Esophagus muscularis mucosa (tissue), 4 donors: Measurements from ENCODE around the gene SRPK3. TPM values are rescaled to one million over a fixed set of nuclear protein-coding genes. Genes with fewer than 3 reads are reported as not detected.
"Not testable (repeated sequence)": the region's sequence is repeated elsewhere in the genome, so short reads cannot be mapped to it uniquely, and the experiment has no call there.

Experiments used
- DNase-seq: peaks from one replicate; pipeline ENCODE4 v3.0.0-alpha.2; 2017; ENCODE audit errors: extremely low spot score
- H3K27ac ChIP-seq, 4 donors: fragments of 200-600 bp; sonication (generic); replicated peaks in 1 of 4; 1 replicate in 3 of 4; 2 replicates in 1 of 4; pipeline ENCODE4 v1.5.1; 2016 to 2019; ENCODE audit warnings: mild to moderate bottlenecking in 1 of 4
- H3K27me3 ChIP-seq, 4 donors: fragments of 200-600 bp; sonication (generic); one replicate each; pipeline versions ENCODE4 v1.5.1 to v1.6.0; 2016 to 2019
- H3K36me3 ChIP-seq, 4 donors: fragments of 200-600 bp; sonication (generic); one replicate each; pipeline ENCODE4 v1.5.1; 2016 to 2019
- H3K4me1 ChIP-seq, 4 donors: fragments of 200-600 bp; sonication (generic); one replicate each; pipeline ENCODE4 v1.5.1; 2016 to 2019
- H3K4me3 ChIP-seq, 4 donors: fragments of 200-600 bp; sonication (generic); 1 replicate in 2 of 4; 2 replicates in 2 of 4; pipeline ENCODE4 v1.5.1; 2016 to 2019; ENCODE audit warnings: mild to moderate bottlenecking in 4 of 4, moderate library complexity in 1 of 4
- H3K9me3 ChIP-seq, 4 donors: fragments of 200-600 bp; sonication (generic); 1 replicate in 3 of 4; 2 replicates in 1 of 4; pipeline ENCODE4 v1.5.1; 2016 to 2019
- EP300 ChIP-seq: sonication (generic); formaldehyde crosslinking; IDR thresholded peaks from one replicate; pipeline ENCODE4 v1.6.1; 2017; ENCODE audit warnings: antibody characterized with exemption
- POLR2A ChIP-seq: fragments of 450-650 bp; IDR thresholded peaks from one replicate; pipeline ENCODE4 v1.6.1; 2017; ENCODE audit warnings: antibody characterized with exemption, moderate library complexity, mild to moderate bottlenecking, low read depth
- POLR2AphosphoS5 ChIP-seq, 2 donors: sonication (generic); formaldehyde crosslinking; IDR thresholded peaks; one replicate each; pipeline ENCODE4 v1.6.1; 2017; ENCODE audit warnings: antibody characterized with exemption in 2 of 2
- WGBS: methylation state at CpG from one replicate; pipeline ENCODE4 v1.1.5; 2018; 5-methylcytosine and 5-hydroxymethylcytosine counted together
- intact Hi-C: fragments of 100-400 bp; cut with DNase I; formaldehyde crosslinking; loops from one replicate; pipeline ENCODE4 v1.15.1; 2023
- total RNA-seq, 4 donors: library from RNA; depleted of rRNA; stranded (reverse); fragments of >200 nt; gene quantifications; one replicate each; pipeline versions ENCODE4 v1.1.0 to v1.2.1, GENCODE V29; 2016
- TF ChIP-seq, protein P1 (sequence below), 3 experiments: fragments of 200-600 bp in 2 of 3; fragments of 450-650 bp in 1 of 3; sonication (generic) in 2 of 3; IDR thresholded peaks; one replicate each; pipeline ENCODE4 v1.5.1; 2017 to 2019; ENCODE audit warnings: antibody characterized with exemption in 3 of 3, mild to moderate bottlenecking in 2 of 3, moderate library complexity in 1 of 3

Gene SRPK3
- total RNA-seq, 4 donors from 2014 or later, result 0.52 to 2.2 (median 1.1) TPM

GRCh38 chrX:153736871-153737441, 43.9 kb upstream of the SRPK3 start:
- H3K27ac ChIP-seq, result no peak overlapping the region
- no peaks in the 10 kb centered on the region for H3K27me3 ChIP-seq
- peaks cover 0 to 8% (median 0%) of the 10 kb centered on the region in 4 donors for H3K9me3 ChIP-seq
- DNase-seq, result no peak
- no peaks in the 10 kb centered on the region for H3K4me1 ChIP-seq
- WGBS, result 91% methylated on average over 9 of the region's 15 CpGs
- no peak overlapping the region for H3K4me3 ChIP-seq
- TF ChIP-seq POLR2A, result no peak
- no peak for TF ChIP-seq EP300
- TF ChIP-seq, protein P1, sequence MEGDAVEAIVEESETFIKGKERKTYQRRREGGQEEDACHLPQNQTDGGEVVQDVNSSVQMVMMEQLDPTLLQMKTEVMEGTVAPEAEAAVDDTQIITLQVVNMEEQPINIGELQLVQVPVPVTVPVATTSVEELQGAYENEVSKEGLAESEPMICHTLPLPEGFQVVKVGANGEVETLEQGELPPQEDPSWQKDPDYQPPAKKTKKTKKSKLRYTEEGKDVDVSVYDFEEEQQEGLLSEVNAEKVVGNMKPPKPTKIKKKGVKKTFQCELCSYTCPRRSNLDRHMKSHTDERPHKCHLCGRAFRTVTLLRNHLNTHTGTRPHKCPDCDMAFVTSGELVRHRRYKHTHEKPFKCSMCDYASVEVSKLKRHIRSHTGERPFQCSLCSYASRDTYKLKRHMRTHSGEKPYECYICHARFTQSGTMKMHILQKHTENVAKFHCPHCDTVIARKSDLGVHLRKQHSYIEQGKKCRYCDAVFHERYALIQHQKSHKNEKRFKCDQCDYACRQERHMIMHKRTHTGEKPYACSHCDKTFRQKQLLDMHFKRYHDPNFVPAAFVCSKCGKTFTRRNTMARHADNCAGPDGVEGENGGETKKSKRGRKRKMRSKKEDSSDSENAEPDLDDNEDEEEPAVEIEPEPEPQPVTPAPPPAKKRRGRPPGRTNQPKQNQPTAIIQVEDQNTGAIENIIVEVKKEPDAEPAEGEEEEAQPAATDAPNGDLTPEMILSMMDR (IDR thresholded peaks at IDR 0.05), result no peak
- TF ChIP-seq POLR2AphosphoS5 (IDR thresholded peaks at IDR 0.05), result no peak
- peaks cover 4 to 50% (median 27%) of the 10 kb centered on the region in 4 donors for H3K36me3 ChIP-seq
- intact Hi-C loops, result no loop called here

DNA sequence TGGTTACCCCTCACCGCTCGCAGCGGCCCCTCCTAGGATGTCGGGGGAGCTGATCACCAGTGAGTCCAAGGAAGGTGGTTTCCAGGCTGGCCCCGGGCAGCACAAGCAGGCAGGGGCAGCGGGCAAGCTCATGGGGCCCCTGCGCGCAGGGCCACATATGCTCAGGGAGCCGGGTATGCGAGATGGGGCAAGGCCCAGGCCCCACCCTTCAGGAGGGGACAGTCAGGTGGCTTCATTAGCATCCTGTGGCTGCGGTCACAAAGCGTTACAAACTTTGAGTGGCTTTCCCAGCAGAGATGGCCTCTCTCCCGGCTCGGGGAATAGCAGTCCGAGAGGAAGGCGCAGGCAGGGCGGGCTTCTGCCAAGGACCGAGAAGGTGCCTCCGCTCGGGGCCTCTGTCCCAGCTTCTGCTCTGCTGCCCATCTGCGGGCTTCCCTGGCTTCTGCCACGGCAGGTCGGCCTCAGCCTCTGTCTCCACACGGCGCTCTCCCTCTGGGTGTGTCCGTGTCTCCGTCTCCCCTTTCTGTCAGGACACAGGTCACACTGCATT, 42.7 kb upstream of the SRPK3 start:
- peaks cover 4 to 50% (median 25%) of the 10 kb centered on the region in 4 donors for H3K36me3 ChIP-seq
- no peaks in the 10 kb centered on the region for H3K9me3 ChIP-seq
- H3K27ac ChIP-seq, result no peak overlapping the region
- peaks cover 0 to 5% (median 4%) of the 10 kb centered on the region in 4 donors for H3K4me1 ChIP-seq
- no peaks in the 10 kb centered on the region for H3K27me3 ChIP-seq
- no peak for TF ChIP-seq EP300
- no peak for TF ChIP-seq POLR2A
- TF ChIP-seq, protein P1 (IDR thresholded peaks at IDR 0.05), result no peak
- TF ChIP-seq POLR2AphosphoS5 (IDR thresholded peaks at IDR 0.05), result no peak
- intact Hi-C loops, result no loop called here
- DNase-seq, result no peak
- WGBS, result 89% methylated on average over 18 of the region's 27 CpGs
- no peak overlapping the region for H3K4me3 ChIP-seq

DNA sequence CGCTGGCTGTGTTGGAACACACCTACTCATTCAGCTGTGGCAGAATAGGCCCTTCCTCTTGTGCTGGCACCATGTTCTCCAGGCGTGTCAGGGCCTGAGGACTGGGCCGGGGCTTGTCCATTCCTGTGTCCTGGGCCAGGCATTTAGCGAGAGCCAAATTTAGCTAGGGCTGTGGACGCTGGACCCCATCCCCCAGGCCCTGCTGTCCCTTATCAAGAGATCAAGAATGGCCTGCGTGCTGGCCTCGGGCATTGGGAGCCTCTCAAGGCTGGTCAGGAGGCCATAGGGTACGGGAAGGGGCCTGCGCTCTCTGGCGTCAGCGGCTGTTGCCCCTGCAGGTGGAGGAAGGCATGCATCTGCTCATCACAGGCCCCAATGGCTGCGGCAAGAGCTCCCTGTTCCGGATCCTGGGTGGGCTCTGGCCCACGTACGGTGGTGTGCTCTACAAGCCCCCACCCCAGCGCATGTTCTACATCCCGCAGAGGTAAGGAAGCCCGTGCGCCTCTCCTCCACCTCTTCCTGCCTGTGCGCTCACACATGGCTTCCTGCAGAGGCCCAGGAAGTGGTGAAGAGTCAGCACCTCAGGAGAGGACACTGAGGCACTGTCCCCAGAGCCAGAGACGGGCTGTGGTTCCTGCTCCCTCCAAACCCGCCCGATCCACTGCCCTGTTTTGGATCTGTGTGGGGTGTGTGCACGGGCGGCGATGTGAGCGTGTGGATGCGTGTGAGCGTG, 40.9 kb upstream of the SRPK3 start:
- Histone ChIP-seq H3K4me3 (no peak overlapping the region), H3K27ac (no peak overlapping the region), H3K36me3 (peaks cover 4 to 50% (median 22%) of the 10 kb centered on the region in 4 donors), H3K27me3 (no peaks in the 10 kb centered on the region), H3K4me1 (peaks cover 0 to 21% (median 19%) of the 10 kb centered on the region in 4 donors), H3K9me3 (no peaks in the 10 kb centered on the region)
- intact Hi-C loops, result no loop called here
- TF ChIP-seq POLR2A, result no peak
- no peak for TF ChIP-seq EP300
- WGBS, result 89% methylated on average over 21 of the region's 29 CpGs
- no peak for DNase-seq

DNA sequence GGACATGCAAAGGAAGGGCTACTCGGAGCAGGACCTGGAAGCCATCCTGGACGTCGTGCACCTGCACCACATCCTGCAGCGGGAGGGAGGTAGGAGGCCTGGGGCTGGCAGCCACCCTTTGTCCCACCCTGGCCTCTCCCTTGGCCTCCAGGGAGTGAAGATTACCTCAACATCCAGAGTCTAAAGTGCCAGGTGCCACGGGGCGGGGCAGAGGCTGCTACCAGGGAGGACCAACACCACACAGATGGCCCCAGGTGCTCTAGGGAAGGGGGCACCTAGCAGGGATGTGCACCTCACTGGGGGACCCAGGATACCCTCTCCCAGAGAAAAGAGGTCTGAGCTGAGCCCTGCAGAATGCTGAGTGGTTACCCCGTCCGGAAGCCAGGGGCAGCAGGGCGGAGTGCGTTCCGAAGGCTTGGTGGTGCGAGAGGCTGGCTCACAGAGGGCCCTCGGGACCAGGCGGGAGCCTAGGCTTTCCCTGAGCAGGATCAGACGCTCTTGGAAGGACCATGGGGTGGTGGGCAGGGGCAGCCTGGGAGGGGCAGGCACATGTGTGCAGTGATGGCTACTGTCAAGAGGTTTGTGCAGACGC, 40.1 kb upstream of the SRPK3 start:
- Histone ChIP-seq H3K36me3 (peaks cover 4 to 50% (median 22%) of the 10 kb centered on the region in 4 donors), H3K4me3 (no peak overlapping the region), H3K4me1 (peaks cover 0 to 21% (median 19%) of the 10 kb centered on the region in 4 donors), H3K27ac (no peak overlapping the region), H3K9me3 (no peaks in the 10 kb centered on the region), H3K27me3 (no peaks in the 10 kb centered on the region)
- 93% methylated on average over 16 of the region's 16 CpGs for WGBS
- DNase-seq, result no peak
- TF ChIP-seq POLR2A (no peak), EP300 (no peak), POLR2AphosphoS5 (IDR thresholded peaks at IDR 0.05) (no peak)
- TF ChIP-seq, protein P1 (IDR thresholded peaks at IDR 0.05), result no peak
- intact Hi-C loops, result no loop called here

- no peak for DNase-seq
- WGBS, result 67% methylated on average over 8 of the region's 14 CpGs
- H3K4me3 ChIP-seq, result no peak overlapping the region
- intact Hi-C loops, result no loop called here
- H3K4me1 ChIP-seq, result peaks cover 0 to 21% (median 19%) of the 10 kb centered on the region in 4 donors
- no peaks in the 10 kb centered on the region for H3K9me3 ChIP-seq
- H3K27me3 ChIP-seq, result no peaks in the 10 kb centered on the region
- no peak overlapping the region for H3K27ac ChIP-seq
- TF ChIP-seq, protein P1 (IDR thresholded peaks at IDR 0.05), result no peak
- TF ChIP-seq POLR2AphosphoS5 (IDR thresholded peaks at IDR 0.05), result no peak
- TF ChIP-seq POLR2A, result no peak
- TF ChIP-seq EP300, result no peak
- H3K36me3 ChIP-seq, result peaks cover 2 to 43% (median 17%) of the 10 kb centered on the region in 4 donors
Observed at GRCh38 chrX:153741446-153741845, 39.4 kb upstream of the SRPK3 start.

GRCh38 chrX:153742111-153742510, 38.7 kb upstream of the SRPK3 start:
- H3K27me3 ChIP-seq, H3K9me3 ChIP-seq, intact Hi-C loops, H3K4me3 ChIP-seq, H3K27ac ChIP-seq, DNase-seq: not testable (repeated sequence)
- Histone ChIP-seq H3K4me1 (peaks cover 0 to 21% (median 19%) of the 10 kb centered on the region in 4 donors), H3K36me3 (peaks cover 0 to 36% (median 12%) of the 10 kb centered on the region in 4 donors)
- 93% methylated on average over 5 of the region's 14 CpGs for WGBS

DNA sequence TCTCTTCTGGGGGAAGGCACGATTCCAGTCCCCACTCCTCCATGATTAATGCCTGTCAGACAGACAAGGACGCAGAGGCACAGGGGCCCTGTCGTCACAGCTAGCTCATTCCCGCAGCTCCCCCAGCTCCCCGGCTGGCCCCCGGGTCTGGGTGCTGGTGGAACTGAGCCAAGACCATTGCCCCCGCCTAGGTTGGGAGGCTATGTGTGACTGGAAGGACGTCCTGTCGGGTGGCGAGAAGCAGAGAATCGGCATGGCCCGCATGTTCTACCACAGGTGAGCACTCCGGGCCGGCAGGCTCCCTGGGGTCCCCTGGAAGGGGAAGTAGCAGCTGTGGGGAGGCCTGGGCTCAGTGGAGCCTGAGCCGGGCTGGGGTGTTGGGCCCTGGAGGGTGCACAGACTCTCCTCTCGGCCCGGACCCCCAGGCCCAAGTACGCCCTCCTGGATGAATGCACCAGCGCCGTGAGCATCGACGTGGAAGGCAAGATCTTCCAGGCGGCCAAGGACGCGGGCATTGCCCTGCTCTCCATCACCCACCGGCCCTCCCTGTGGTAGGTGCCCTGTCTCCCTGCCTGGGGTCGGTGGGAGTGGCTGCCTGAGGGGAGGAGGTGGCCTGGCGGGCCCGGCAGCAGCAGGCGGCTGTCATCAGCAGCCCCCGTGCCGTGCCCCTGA, 37.9 kb upstream of the SRPK3 start:
- peak overlapping the region in 3 of 4 donors; percentile 46 to 58 (median 57) for H3K27ac ChIP-seq
- intact Hi-C loops, result not testable (repeated sequence)

More for the DNA sequence above, 37.9 kb upstream of the SRPK3 start:
- Histone ChIP-seq H3K36me3 (peaks cover 0 to 29% (median 10%) of the 10 kb centered on the region in 4 donors), H3K4me1 (peaks cover 0 to 21% (median 19%) of the 10 kb centered on the region in 4 donors), H3K4me3 (peak overlapping the region in 2 of 4 donors; percentile 20 to 30)
- not testable (repeated sequence) for H3K9me3 ChIP-seq, H3K27me3 ChIP-seq, DNase-seq
- WGBS, result 77% methylated on average over 16 of the region's 32 CpGs
